IMR-90 (cell line): ENCODE results near the gene NLRC3. TPM values are rescaled to one million over a fixed set of nuclear protein-coding genes. Genes with fewer than 3 reads are reported as not detected.

Experiments used
- ATAC-seq: fragments of 200-7000 bp; cut with Tn5 transposase; 2 replicates; pipeline ENCODE4 v1.9.1; 2020; ENCODE audit warnings: low read depth, mild to moderate bottlenecking, moderate library complexity
- BruUV-seq: library from RNA; stranded (reverse); fragments of 400-500 nt; replicated peaks from 2 replicates; lab custom pipeline; 2021; lab: Mats Ljungman, UMichigan
- CTCF ChIA-PET: fragments of 300-600 bp; formaldehyde crosslinking; extraction: SDS; loops from one replicate; lab custom pipeline; 2021; ENCODE audit warnings: antibody characterized with exemption; lab: Yijun Ruan, JAX
- POLR2A ChIA-PET: fragments of 300-600 bp; sonication (Branson Sonifier 250); formaldehyde crosslinking; loops from one replicate; lab custom pipeline; 2022; ENCODE audit warnings: antibody characterized with exemption; ENCODE audit not compliant: unreplicated experiment; lab: Charles Lee
- DNase-seq: peaks from one replicate; pipeline ENCODE4 v3.0.0; 2013
- H2AFZ ChIP-seq: replicated peaks from 2 replicates; pipeline ENCODE3; 2013; ENCODE audit warnings: low read length, mild to moderate bottlenecking; ENCODE audit not compliant: poor library complexity
- H2AK5ac ChIP-seq: 2 replicates; pipeline ENCODE4 v1.6.1; 2013; ENCODE audit warnings: low read depth, low read length, inconsistent platforms
- H2AK9ac ChIP-seq: replicated peaks from 2 replicates; pipeline ENCODE3; 2013; ENCODE audit warnings: mild to moderate bottlenecking, low read depth, low read length, moderate library complexity; ENCODE audit not compliant: poor library complexity
- H2BK120ac ChIP-seq: 2 replicates; pipeline ENCODE4 v1.6.1; 2013; ENCODE audit warnings: low read depth, low read length, inconsistent platforms
- H2BK15ac ChIP-seq: 3 replicates; pipeline ENCODE4 v1.6.1; 2013; ENCODE audit warnings: low read depth, low read length, inconsistent platforms
- H2BK20ac ChIP-seq: 2 replicates; pipeline ENCODE4 v1.6.1; 2013; ENCODE audit warnings: low read depth, mild to moderate bottlenecking, inconsistent platforms, low read length, moderate library complexity
- H2BK5ac ChIP-seq: 2 replicates; pipeline ENCODE4 v1.6.1; 2013; ENCODE audit warnings: mild to moderate bottlenecking, low read depth, low read length, inconsistent platforms; ENCODE audit not compliant: poor library complexity, severe bottlenecking
- H3K14ac ChIP-seq: replicated peaks from 2 replicates; pipeline ENCODE4 v1.6.1; 2013; ENCODE audit warnings: low read depth, low read length, inconsistent platforms
- H3K18ac ChIP-seq: 2 replicates; pipeline ENCODE4 v1.6.1; 2013; ENCODE audit warnings: low read depth, low read length, control low read depth
- H3K23ac ChIP-seq: 2 replicates; pipeline ENCODE4 v1.6.1; 2013; ENCODE audit warnings: low read depth, low read length, inconsistent platforms
- H3K27ac ChIP-seq: 2 replicates; pipeline ENCODE4 v1.5.1; 2013; ENCODE audit warnings: mild to moderate bottlenecking, control low read depth, low read length; ENCODE audit not compliant: insufficient read depth
- H3K27me3 ChIP-seq: 2 replicates; pipeline ENCODE4 v1.6.1; 2013; ENCODE audit warnings: low read length; ENCODE audit not compliant: control insufficient read depth, insufficient read depth
- H3K36me3 ChIP-seq: 2 replicates; pipeline ENCODE4 v1.6.1; 2013; ENCODE audit warnings: low read length, mixed read lengths; ENCODE audit not compliant: control insufficient read depth, insufficient read depth
- H3K4ac ChIP-seq: 2 replicates; pipeline ENCODE4 v1.6.1; 2013; ENCODE audit warnings: low read depth, low read length, inconsistent platforms
- H3K4me1 ChIP-seq: 2 replicates; pipeline ENCODE4 v1.6.1; 2013; ENCODE audit warnings: low read length, mixed read lengths; ENCODE audit not compliant: control insufficient read depth, insufficient read depth
- H3K4me2 ChIP-seq: 2 replicates; pipeline ENCODE4 v1.6.1; 2013; ENCODE audit warnings: low read depth, mild to moderate bottlenecking, control low read depth, low read length, moderate library complexity
- H3K4me3 ChIP-seq: 2 replicates; pipeline ENCODE4 v1.5.1; 2013; ENCODE audit warnings: low read depth, mild to moderate bottlenecking, control low read depth, low read length, moderate library complexity; ENCODE audit not compliant: insufficient read depth
- H3K56ac ChIP-seq: 2 replicates; pipeline ENCODE4 v1.6.1; 2013; ENCODE audit warnings: low read length, inconsistent platforms; ENCODE audit not compliant: insufficient read depth; ENCODE audit errors: extremely low read depth
- H3K79me1 ChIP-seq, 2 experiments: 2 replicates each; pipeline ENCODE4 v1.6.1; 2013; ENCODE audit warnings: low read length in 2 of 2, inconsistent platforms in 1 of 2, low read depth in 1 of 2
- H3K9ac ChIP-seq: 2 replicates; pipeline ENCODE4 v1.6.1; 2013; ENCODE audit warnings: low read depth, low read length, control low read depth
- H3K9me1 ChIP-seq: 2 replicates; pipeline ENCODE4 v1.6.1; 2013; ENCODE audit warnings: low read length, inconsistent platforms; ENCODE audit not compliant: insufficient read depth
- H3K9me3 ChIP-seq: 2 replicates; pipeline ENCODE4 v1.6.1; 2013; ENCODE audit warnings: low read length; ENCODE audit not compliant: control insufficient read depth, insufficient read depth
- H4K20me1 ChIP-seq: 2 replicates; pipeline ENCODE4 v1.6.1; 2013; ENCODE audit warnings: low read length, inconsistent platforms; ENCODE audit not compliant: insufficient read depth
- H4K5ac ChIP-seq: 2 replicates; pipeline ENCODE4 v1.6.1; 2013; ENCODE audit warnings: mild to moderate bottlenecking, low read depth, low read length, control low read depth
- H4K8ac ChIP-seq, 2 experiments: 2 replicates each; pipeline ENCODE4 v1.6.1; 2013; ENCODE audit warnings: low read depth in 2 of 2, low read length in 2 of 2, control low read depth in 1 of 2, inconsistent platforms in 1 of 2
- H4K91ac ChIP-seq: 2 replicates; pipeline ENCODE4 v1.6.1; 2013; ENCODE audit warnings: low read depth, low read length, inconsistent platforms; ENCODE audit not compliant: insufficient read depth
- BHLHE40 ChIP-seq: fragments of 150-350 bp; IDR thresholded peaks from 2 replicates; pipeline ENCODE4 v1.6.1; 2016; ENCODE audit warnings: mild to moderate bottlenecking, low read depth, low read length
- CEBPB ChIP-seq: IDR thresholded peaks from 2 replicates; pipeline ENCODE4 v1.6.1; 2012; ENCODE audit warnings: low read depth, low read length, improper control_type of control experiment
- CHD1 ChIP-seq: IDR thresholded peaks from 2 replicates; pipeline ENCODE4 v1.6.1; 2012; ENCODE audit warnings: low read depth, low read length, improper control_type of control experiment
- FOS ChIP-seq: fragments of 150-350 bp; IDR thresholded peaks from 2 replicates; pipeline ENCODE4 v1.6.1; 2016; ENCODE audit warnings: low read depth, low read length
- MAFK ChIP-seq: IDR thresholded peaks from 2 replicates; pipeline ENCODE4 v1.6.1; 2012; ENCODE audit warnings: low read depth, low read length, improper control_type of control experiment
- NFE2L2 ChIP-seq: fragments of 150-350 bp; IDR thresholded peaks from 2 replicates; pipeline ENCODE4 v1.6.1; 2016; ENCODE audit warnings: low read depth, mild to moderate bottlenecking, low read length
- RAD21 ChIP-seq: IDR thresholded peaks from 2 replicates; pipeline ENCODE4 v1.6.1; 2012; ENCODE audit warnings: low read length, improper control_type of control experiment
- RCOR1 ChIP-seq: IDR thresholded peaks from 2 replicates; pipeline ENCODE4 v1.6.1; 2012; ENCODE audit warnings: mild to moderate bottlenecking, low read length, improper control_type of control experiment; ENCODE audit not compliant: insufficient replicate concordance
- RFX5 ChIP-seq: IDR thresholded peaks from 2 replicates; pipeline ENCODE4 v1.8.0; 2012; ENCODE audit warnings: low read depth, mild to moderate bottlenecking, low read length, moderate library complexity
- SMC3 ChIP-seq: fragments of 150-350 bp; IDR thresholded peaks from 2 replicates; pipeline ENCODE4 v1.6.1; 2016; ENCODE audit warnings: low read depth, mild to moderate bottlenecking, antibody characterized with exemption, low read length, moderate library complexity
- USF2 ChIP-seq: fragments of 150-350 bp; IDR thresholded peaks from 2 replicates; pipeline ENCODE4 v1.6.1; 2017; ENCODE audit warnings: mild to moderate bottlenecking, antibody characterized with exemption, low read length, low read depth
- WGBS, 2 experiments: methylation state at CpG; one replicate each; pipeline versions ENCODE4 v1.1.5 to v1.1.7; 2013; ENCODE audit warnings: missing lambda C conversion rate in 2 of 2; ENCODE audit not compliant: insufficient read length in 1 of 2; ENCODE audit errors: extremely low coverage in 2 of 2; 5-methylcytosine and 5-hydroxymethylcytosine counted together
- dilution Hi-C: fragments of 300-500 bp; cut with HindIII; formaldehyde crosslinking; loops from one replicate; pipeline ENCODE4 v1.14.3; 2018; ENCODE audit warnings: low sequenced_read_pairs; ENCODE audit not compliant: unreplicated experiment
- in situ Hi-C: fragments of 300-500 bp; cut with MboI; formaldehyde crosslinking; loops from 3 replicates; pipeline ENCODE4 v1.14.3; 2019; ENCODE audit warnings: low sequenced_read_pairs, inconsistent platforms, mixed read lengths
- intact Hi-C: fragments of 100-400 bp; cut with micrococcal nuclease; formaldehyde crosslinking; loops from 2 replicates; pipeline ENCODE4 v1.10.0; 2022
- polyA plus RNA-seq, 3 experiments: library from polyadenylated mRNA; depleted of rRNA; stranded (reverse); fragments of >200 nt; gene quantifications; 2 replicates each; pipeline ENCODE4 v1.2.3, GENCODE V29; 2012; ENCODE audit warnings: low replicate concordance in 1 of 3
- total RNA-seq: library from RNA; depleted of rRNA; stranded (reverse); fragments of >200 nt; gene quantifications from 2 replicates; pipeline ENCODE4 v1.2.3, GENCODE V29; 2012
- TF ChIP-seq, protein P1 (sequence below): conservative IDR thresholded peaks from 2 replicates; pipeline ENCODE4 v1.5.1; 2012; ENCODE audit warnings: mild to moderate bottlenecking, low read depth, low read length, improper control_type of control experiment

Gene NLRC3
- total and polyA plus RNA-seq, 2 of the 4 experiments (the other 2 are of a cell fraction), result not detected

GRCh38 chr16:3574195-3574594 is 3.0 kb downstream of the NLRC3 start:
- Histone ChIP-seq H2BK120ac (no peak overlapping the region), H2BK20ac (no peak overlapping the region), H3K36me3 (no peaks in the 10 kb centered on the region), H2BK5ac (no peak overlapping the region), H4K8ac (no peak overlapping the region), H4K5ac (no peak overlapping the region), H2BK15ac (no peak overlapping the region), H3K9me1 (no peaks in the 10 kb centered on the region), H3K4me1 (no peaks in the 10 kb centered on the region), H3K27ac (no peak overlapping the region), H3K14ac (no peak overlapping the region), H3K9ac (no peak overlapping the region), H2AFZ (no peak overlapping the region), H4K20me1 (no peaks in the 10 kb centered on the region), H3K4me2 (no peak overlapping the region), H3K18ac (no peak overlapping the region), H3K4me3 (no peak overlapping the region), H2AK9ac (no peak overlapping the region), H2AK5ac (no peak overlapping the region), H3K79me1 (no peaks in the 10 kb centered on the region), H3K27me3 (peaks cover 4% of the 10 kb centered on the region), H3K56ac (no peak overlapping the region), H3K9me3 (peaks cover 7% of the 10 kb centered on the region), H3K4ac (no peak overlapping the region), H3K23ac (no peak overlapping the region), H4K91ac (no peak overlapping the region)
- no peak for DNase-seq
- CTCF ChIA-PET, result no interaction called here
- in situ Hi-C loops, result no loop called here
- intact Hi-C loops, result no loop called here
- BruUV-seq, result no TSS peak
- no peak for ATAC-seq
- dilution Hi-C loops, result no loop called here
- TF ChIP-seq BHLHE40 (no peak), RAD21 (no peak), RFX5 (no peak), CEBPB (no peak), CHD1 (no peak), NFE2L2 (no peak), MAFK (no peak), RCOR1 (no peak), SMC3 (no peak), USF2 (no peak), FOS (no peak)
- TF ChIP-seq, protein P1, sequence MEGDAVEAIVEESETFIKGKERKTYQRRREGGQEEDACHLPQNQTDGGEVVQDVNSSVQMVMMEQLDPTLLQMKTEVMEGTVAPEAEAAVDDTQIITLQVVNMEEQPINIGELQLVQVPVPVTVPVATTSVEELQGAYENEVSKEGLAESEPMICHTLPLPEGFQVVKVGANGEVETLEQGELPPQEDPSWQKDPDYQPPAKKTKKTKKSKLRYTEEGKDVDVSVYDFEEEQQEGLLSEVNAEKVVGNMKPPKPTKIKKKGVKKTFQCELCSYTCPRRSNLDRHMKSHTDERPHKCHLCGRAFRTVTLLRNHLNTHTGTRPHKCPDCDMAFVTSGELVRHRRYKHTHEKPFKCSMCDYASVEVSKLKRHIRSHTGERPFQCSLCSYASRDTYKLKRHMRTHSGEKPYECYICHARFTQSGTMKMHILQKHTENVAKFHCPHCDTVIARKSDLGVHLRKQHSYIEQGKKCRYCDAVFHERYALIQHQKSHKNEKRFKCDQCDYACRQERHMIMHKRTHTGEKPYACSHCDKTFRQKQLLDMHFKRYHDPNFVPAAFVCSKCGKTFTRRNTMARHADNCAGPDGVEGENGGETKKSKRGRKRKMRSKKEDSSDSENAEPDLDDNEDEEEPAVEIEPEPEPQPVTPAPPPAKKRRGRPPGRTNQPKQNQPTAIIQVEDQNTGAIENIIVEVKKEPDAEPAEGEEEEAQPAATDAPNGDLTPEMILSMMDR, result no peak
- POLR2A ChIA-PET, result no interaction called here
- WGBS, 2 experiments, result 83% methylated on average over 5 of the region's 14 CpGs; no CpG with 5 or more reads in 1 of the 2 experiments
